Kidney epithelial cell (primary cell): ENCODE measurements around the gene ADGRG4. TPM values are rescaled to one million over a fixed set of nuclear protein-coding genes. Genes with fewer than 3 reads are reported as not detected.
"Not testable (repeated sequence)": the region's sequence is repeated elsewhere in the genome, so short reads cannot be mapped to it uniquely, and the experiment has no call there.

Source experiments
- DNase-seq: peaks from one replicate; pipeline ENCODE4 v3.0.0-alpha.2; 2010; ENCODE audit warnings: low read depth
- H3K27me3 ChIP-seq: 2 replicates; pipeline ENCODE4 v1.6.0; 2011; ENCODE audit warnings: low read length; ENCODE audit not compliant: control insufficient read depth, insufficient read depth
- H3K36me3 ChIP-seq: 2 replicates; pipeline ENCODE4 v1.5.1; 2011; ENCODE audit warnings: low read length; ENCODE audit not compliant: control insufficient read depth, insufficient read depth
- H3K4me3 ChIP-seq: 2 replicates; pipeline ENCODE4 v1.5.1; 2011; ENCODE audit warnings: low read depth, mild to moderate bottlenecking, control low read depth, low read length
- CTCF ChIP-seq: IDR thresholded peaks from 2 replicates; pipeline ENCODE4 v1.5.1; 2011; ENCODE audit warnings: mild to moderate bottlenecking, moderate library complexity, low read length, control low read depth, inconsistent platforms; ENCODE audit not compliant: insufficient read depth, poor library complexity, severe bottlenecking
- total RNA-seq: library from RNA; depleted of rRNA; stranded (reverse); fragments of >200 nt; gene quantifications from 2 replicates; pipeline ENCODE4 v1.2.3, GENCODE V29; 2015

Gene ADGRG4
- total RNA-seq, 1 donor from 2014 or later: not detected

GRCh38 chrX:136269921-136270320, 30.8 kb upstream of the ADGRG4 start:
- Histone ChIP-seq H3K36me3 (no peaks in the 10 kb centered on the region), H3K4me3 (no peak overlapping the region), H3K27me3 (no peaks in the 10 kb centered on the region)
- DNase-seq: no peak
- no peak for TF ChIP-seq CTCF

DNA sequence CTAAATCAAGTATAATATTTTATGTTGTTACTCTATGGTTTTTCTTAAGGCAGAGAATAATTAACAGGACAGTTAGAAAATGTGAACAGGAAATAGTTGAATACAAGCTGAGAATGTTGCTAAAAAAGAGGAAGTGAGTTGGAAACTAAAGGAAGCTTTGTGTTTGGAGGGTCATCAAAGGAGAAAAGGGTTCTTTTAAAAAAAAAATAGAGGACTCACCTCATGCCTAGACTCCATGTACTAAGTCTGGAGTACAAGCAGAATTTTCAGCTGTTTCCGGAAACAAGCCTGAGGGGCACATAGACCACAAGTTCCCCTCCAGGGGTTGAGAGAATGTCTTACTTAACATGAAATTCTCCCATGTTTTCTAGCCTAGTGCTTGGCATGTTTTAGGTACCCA, 29.5 kb upstream of the ADGRG4 start:
- TF ChIP-seq CTCF: no peak
- no peak for DNase-seq
- Histone ChIP-seq H3K36me3 (no peaks in the 10 kb centered on the region), H3K27me3 (peaks cover 3% of the 10 kb centered on the region), H3K4me3 (no peak overlapping the region)

GRCh38 chrX:136272325-136272724, 28.4 kb upstream of the ADGRG4 start:
- peaks cover 3% of the 10 kb centered on the region for H3K27me3 ChIP-seq
- H3K4me3 ChIP-seq: no peak overlapping the region
- TF ChIP-seq CTCF: no peak
- no peak for DNase-seq
- H3K36me3 ChIP-seq: no peaks in the 10 kb centered on the region

- H3K27me3 ChIP-seq: peaks cover 3% of the 10 kb centered on the region
- TF ChIP-seq CTCF: no peak
- no peak overlapping the region for H3K4me3 ChIP-seq
- DNase-seq: no peak
- no peaks in the 10 kb centered on the region for H3K36me3 ChIP-seq
Observed at GRCh38 chrX:136273986-136274385, 26.8 kb upstream of the ADGRG4 start.

GRCh38 chrX:136275553-136275952, 25.2 kb upstream of the ADGRG4 start:
- no peak overlapping the region for H3K4me3 ChIP-seq
- TF ChIP-seq CTCF: no peak
- peaks cover 3% of the 10 kb centered on the region for H3K27me3 ChIP-seq
- no peaks in the 10 kb centered on the region for H3K36me3 ChIP-seq
- no peak for DNase-seq

GRCh38 chrX:136286375-136286774, 14.4 kb upstream of the ADGRG4 start:
- not testable (repeated sequence) for H3K27me3 ChIP-seq, H3K36me3 ChIP-seq, H3K4me3 ChIP-seq, DNase-seq
